CD14-positive monocyte (primary cell): ENCODE measurements around the gene RASA4B. TPM values are rescaled to one million over a fixed set of nuclear protein-coding genes. Genes with fewer than 3 reads are reported as not detected.
"Not testable (repeated sequence)": the region's sequence is repeated elsewhere in the genome, so short reads cannot be mapped to it uniquely, and the experiment has no call there.

Experiments used
- DNase-seq, 3 donors: peaks; one replicate each; pipeline ENCODE4 v3.0.0-alpha.2; 2011 to 2022
- H2AFZ ChIP-seq: 2 replicates; pipeline ENCODE4 v1.6.0; 2012; ENCODE audit warnings: mild to moderate bottlenecking, low read depth, low read length, inconsistent platforms; ENCODE audit not compliant: insufficient read depth, poor library complexity, severe bottlenecking
- H3K27ac ChIP-seq, 2 donors: 1 replicate in 1 of 2; 2 replicates in 1 of 2; pipeline ENCODE4 v1.5.1; 2012 to 2013; ENCODE audit warnings: low read length in 2 of 2, control low read depth in 1 of 2, inconsistent platforms in 1 of 2, low read depth in 1 of 2, mild to moderate bottlenecking in 1 of 2
- H3K27me3 ChIP-seq, 2 donors: one replicate each; pipeline versions ENCODE4 v1.6.0 to v1.6.1; 2011 to 2013; ENCODE audit warnings: low read length in 2 of 2; ENCODE audit not compliant: control insufficient read depth in 2 of 2, insufficient read depth in 2 of 2
- H3K36me3 ChIP-seq, 2 donors: replicated peaks in 1 of 2; 1 replicate in 1 of 2; 2 replicates in 1 of 2; pipeline versions ENCODE4 v1.5.1 to v1.6.1; 2012 to 2013; ENCODE audit warnings: low read length in 2 of 2, control low read depth in 1 of 2, inconsistent platforms in 1 of 2, mild to moderate bottlenecking in 1 of 2; ENCODE audit not compliant: insufficient read depth in 2 of 2, control insufficient read depth in 1 of 2
- H3K4me1 ChIP-seq, 2 donors: 1 replicate in 1 of 2; 2 replicates in 1 of 2; pipeline versions ENCODE4 v1.5.1 to v1.6.1; 2012 to 2013; ENCODE audit warnings: low read length in 2 of 2, control low read depth in 1 of 2, inconsistent platforms in 1 of 2, mild to moderate bottlenecking in 1 of 2, moderate library complexity in 1 of 2; ENCODE audit not compliant: insufficient read depth in 2 of 2, control insufficient read depth in 1 of 2
- H3K4me2 ChIP-seq: replicated peaks from 2 replicates; pipeline ENCODE3; 2012; ENCODE audit warnings: low read length, moderate library complexity, mild to moderate bottlenecking; ENCODE audit not compliant: poor library complexity, severe bottlenecking; ENCODE audit errors: extremely low read depth
- H3K4me3 ChIP-seq, 3 experiments: fragments of 200-600 bp in 1 of 3; sonication (generic) in 1 of 3; replicated peaks in 1 of 3; 1 replicate in 2 of 3; 2 replicates in 1 of 3; pipeline ENCODE4 v1.5.1; 2011 to 2013; ENCODE audit warnings: low read length in 3 of 3, mild to moderate bottlenecking in 3 of 3, control low read depth in 2 of 3, low read depth in 2 of 3, inconsistent platforms in 1 of 3, moderate library complexity in 1 of 3
- H3K79me2 ChIP-seq: 2 replicates; pipeline ENCODE4 v1.6.0; 2012; ENCODE audit warnings: mild to moderate bottlenecking, control low read depth, inconsistent platforms, low read length, moderate library complexity; ENCODE audit not compliant: insufficient read depth
- H3K9ac ChIP-seq: 2 replicates; pipeline ENCODE4 v1.6.0; 2017; ENCODE audit warnings: low read length, mild to moderate bottlenecking; ENCODE audit not compliant: insufficient read depth, poor library complexity, severe bottlenecking
- H3K9me3 ChIP-seq, 2 donors: replicated peaks in 1 of 2; 1 replicate in 1 of 2; 2 replicates in 1 of 2; pipeline versions ENCODE4 v1.5.1 to v1.6.1; 2012 to 2013; ENCODE audit warnings: low read length in 2 of 2, control low read depth in 1 of 2; ENCODE audit not compliant: control insufficient read depth in 1 of 2, insufficient read depth in 1 of 2
- H4K20me1 ChIP-seq: 2 replicates; pipeline ENCODE4 v1.6.0; 2012; ENCODE audit warnings: mild to moderate bottlenecking, low read length, control low read depth, moderate library complexity; ENCODE audit not compliant: insufficient read depth
- H3K27ac Mint-ChIP-seq, 7 donors: one replicate each; pipeline ENCODE4 v1.8.0; 2020; ENCODE audit warnings: mild to moderate bottlenecking in 7 of 7, mixed read lengths in 7 of 7, moderate library complexity in 6 of 7, inconsistent platforms in 2 of 7
- H3K27me3 Mint-ChIP-seq, 3 donors: one replicate each; pipeline ENCODE4 v1.8.0; 2021 to 2022; ENCODE audit warnings: low read depth in 3 of 3, mild to moderate bottlenecking in 3 of 3, mixed read lengths in 3 of 3, moderate library complexity in 3 of 3, inconsistent platforms in 1 of 3
- H3K36me3 Mint-ChIP-seq, 2 donors: one replicate each; pipeline ENCODE4 v1.8.0; 2020; ENCODE audit warnings: mixed read lengths in 2 of 2, inconsistent platforms in 1 of 2, mild to moderate bottlenecking in 1 of 2
- H3K4me1 Mint-ChIP-seq: one replicate; pipeline ENCODE4 v1.8.0; 2020; ENCODE audit warnings: mild to moderate bottlenecking, mixed read lengths
- H3K4me3 Mint-ChIP-seq, 2 donors: one replicate each; pipeline ENCODE4 v1.8.0; 2020; ENCODE audit warnings: mild to moderate bottlenecking in 2 of 2, mixed read lengths in 2 of 2, moderate library complexity in 1 of 2
- H3K9me3 Mint-ChIP-seq, 7 donors: one replicate each; pipeline ENCODE4 v1.8.0; 2020 to 2022; ENCODE audit warnings: mixed read lengths in 7 of 7, mild to moderate bottlenecking in 6 of 7, moderate library complexity in 6 of 7, inconsistent platforms in 2 of 7
- WGBS: methylation state at CpG from one replicate; pipeline ENCODE4 v1.1.5; 2013; ENCODE audit warnings: missing lambda C conversion rate; ENCODE audit not compliant: insufficient coverage; 5-methylcytosine and 5-hydroxymethylcytosine counted together
- intact Hi-C, 2 donors: fragments of 100-400 bp; cut with micrococcal nuclease; formaldehyde crosslinking; loops; one replicate each; pipeline versions ENCODE4 v1.15.0 to v1.15.1; 2023
- polyA plus RNA-seq, 3 donors: library from polyadenylated mRNA; depleted of rRNA in 1 of 3; unstranded in 2 of 3; stranded (reverse) in 1 of 3; fragments of 300-500 nt in 2 of 3; fragments of >200 nt in 1 of 3; fragmentation: Illumina TruSeq in 2 of 3; gene quantifications; 1 replicate in 2 of 3; 2 replicates in 1 of 3; pipeline ENCODE4 v1.2.3, GENCODE V29; 2012 to 2021

The RASA4B gene
- polyA plus RNA-seq, 3 donors, result 6.3 to 24.1 (median 20.1) TPM

DNA sequence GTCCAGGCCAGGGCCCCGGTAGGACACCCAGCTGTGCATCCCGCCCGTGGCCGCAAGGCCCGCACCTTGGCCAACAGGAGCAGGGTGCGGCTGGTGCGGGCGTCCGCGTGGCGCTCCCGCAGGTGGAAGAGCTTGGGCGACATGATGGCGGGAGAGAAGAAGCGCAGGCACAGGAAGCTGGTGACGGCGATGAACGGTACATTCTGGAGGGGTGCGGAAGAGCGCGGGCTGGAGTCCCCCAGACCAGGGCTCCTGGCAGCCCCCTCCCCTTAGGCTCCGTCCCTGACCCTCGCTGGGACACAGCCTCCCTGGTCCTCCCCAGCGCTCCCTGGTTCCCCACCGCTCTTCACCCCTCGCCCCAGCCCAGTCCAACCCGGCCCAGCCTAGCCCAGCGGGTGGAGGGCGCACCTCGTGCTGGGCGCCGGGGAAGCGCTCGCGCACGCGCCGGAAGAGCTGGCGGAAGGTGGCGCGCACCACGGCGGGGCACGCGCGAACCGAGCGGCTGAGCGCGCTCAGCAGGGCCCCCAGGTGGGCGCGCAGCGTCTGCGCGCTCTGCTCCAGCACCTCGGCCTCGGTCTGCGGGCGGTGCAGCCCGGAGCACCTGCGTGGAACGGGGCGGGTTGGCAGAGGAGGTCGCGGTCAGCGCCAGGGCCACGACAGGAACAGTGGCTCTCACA is 23.0 kb downstream of the RASA4B start:
- WGBS, result no CpG with 5 or more reads among the region's 67 CpGs
- H3K27ac Mint-ChIP-seq, H3K4me3 ChIP-seq, H3K9me3 Mint-ChIP-seq, H3K4me1 Mint-ChIP-seq, H3K4me2 ChIP-seq, H3K27ac ChIP-seq, H3K36me3 Mint-ChIP-seq, H3K27me3 ChIP-seq, H3K4me3 Mint-ChIP-seq, H3K79me2 ChIP-seq, DNase-seq, H2AFZ ChIP-seq, H3K27me3 Mint-ChIP-seq, H3K9ac ChIP-seq, intact Hi-C loops, H3K36me3 ChIP-seq, H4K20me1 ChIP-seq, H3K9me3 ChIP-seq, H3K4me1 ChIP-seq: not testable (repeated sequence)

DNA sequence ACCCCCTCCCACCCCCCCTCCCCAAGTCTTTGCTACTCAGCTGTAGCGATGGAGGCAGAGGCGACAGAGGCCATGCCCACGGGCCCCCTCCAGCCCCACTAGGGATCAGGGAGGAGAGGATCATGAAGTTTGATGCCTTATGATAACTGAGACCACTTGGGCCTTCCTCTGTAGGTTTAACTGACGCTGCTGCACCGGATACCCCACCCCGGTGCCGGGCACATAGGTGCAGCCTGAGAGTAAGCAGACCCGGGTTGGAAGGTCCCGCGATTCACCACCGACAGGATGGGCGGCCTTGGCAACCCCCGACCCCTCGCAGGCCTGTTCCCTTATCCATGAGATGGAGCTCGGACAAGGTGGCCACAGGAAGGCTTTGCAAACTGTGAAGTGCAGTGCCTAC is 23.6 kb downstream of the RASA4B start:
- H3K79me2 ChIP-seq, H3K9ac ChIP-seq, H3K4me1 ChIP-seq, DNase-seq, H3K9me3 Mint-ChIP-seq, H3K4me3 ChIP-seq, H3K36me3 Mint-ChIP-seq, H3K9me3 ChIP-seq, H3K4me2 ChIP-seq, H4K20me1 ChIP-seq, H3K4me3 Mint-ChIP-seq, H2AFZ ChIP-seq, H3K36me3 ChIP-seq, H3K27ac Mint-ChIP-seq, H3K4me1 Mint-ChIP-seq, intact Hi-C loops, H3K27ac ChIP-seq, H3K27me3 Mint-ChIP-seq, H3K27me3 ChIP-seq: not testable (repeated sequence)
- WGBS, result no CpG with 5 or more reads among the region's 15 CpGs

GRCh38 chr7:102493220-102493935 is 24.2 kb downstream of the RASA4B start:
- H3K27ac ChIP-seq, intact Hi-C loops, H3K27me3 ChIP-seq, H3K79me2 ChIP-seq, H3K4me3 Mint-ChIP-seq, H3K27ac Mint-ChIP-seq, H3K9ac ChIP-seq, H3K36me3 Mint-ChIP-seq, H3K9me3 ChIP-seq, H3K27me3 Mint-ChIP-seq, H4K20me1 ChIP-seq, H2AFZ ChIP-seq, DNase-seq, H3K4me1 Mint-ChIP-seq, H3K4me3 ChIP-seq, H3K9me3 Mint-ChIP-seq, H3K36me3 ChIP-seq, H3K4me1 ChIP-seq, H3K4me2 ChIP-seq: not testable (repeated sequence)
- WGBS, result no CpG with 5 or more reads among the region's 33 CpGs

DNA sequence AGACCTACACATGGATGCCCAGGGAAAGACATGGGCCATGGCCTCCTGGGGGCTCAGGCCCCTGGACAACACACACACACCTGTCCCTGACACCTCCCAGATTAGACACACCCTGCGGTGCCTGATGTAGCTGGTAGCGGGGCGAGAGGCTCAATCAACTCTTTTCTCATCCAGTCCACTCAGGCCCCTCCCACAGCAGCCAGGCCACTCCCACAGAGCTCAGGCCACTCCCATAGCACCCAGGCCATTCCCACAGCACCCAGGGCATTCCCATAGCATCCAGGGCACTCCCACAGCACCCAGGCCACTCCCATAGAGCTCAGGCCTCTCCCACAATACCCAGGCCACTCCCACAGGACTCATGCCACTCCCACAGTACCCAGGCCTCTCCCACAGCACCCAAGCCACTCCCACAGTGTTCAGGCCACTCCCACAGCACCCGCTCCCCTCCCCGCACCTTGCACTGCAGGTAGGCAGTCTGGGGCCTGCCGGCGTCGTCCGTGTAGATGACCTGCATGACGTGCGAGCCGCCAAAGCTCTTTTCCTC is 27.0 kb downstream of the RASA4B start:
- H3K4me3 Mint-ChIP-seq, H3K27me3 Mint-ChIP-seq, intact Hi-C loops, H3K4me2 ChIP-seq, DNase-seq, H4K20me1 ChIP-seq, H3K9ac ChIP-seq, H3K9me3 ChIP-seq, H3K4me1 Mint-ChIP-seq, H3K4me3 ChIP-seq, H3K36me3 Mint-ChIP-seq, H2AFZ ChIP-seq, H3K4me1 ChIP-seq, H3K27me3 ChIP-seq, H3K36me3 ChIP-seq, H3K27ac ChIP-seq, H3K9me3 Mint-ChIP-seq, H3K79me2 ChIP-seq: not testable (repeated sequence)
- no CpG with 5 or more reads among the region's 12 CpGs for WGBS
- peak overlapping the region in 1 of 7 donors; percentile 30 for H3K27ac Mint-ChIP-seq
